ENCODE data around the gene GNB1L. TPM values are rescaled to one million over a fixed set of nuclear protein-coding genes. Genes with fewer than 3 reads are reported as not detected.

The GNB1L gene
- total RNA-seq, 2 experiments from 2014 or later = 3.0 to 6.5 TPM

DNA sequence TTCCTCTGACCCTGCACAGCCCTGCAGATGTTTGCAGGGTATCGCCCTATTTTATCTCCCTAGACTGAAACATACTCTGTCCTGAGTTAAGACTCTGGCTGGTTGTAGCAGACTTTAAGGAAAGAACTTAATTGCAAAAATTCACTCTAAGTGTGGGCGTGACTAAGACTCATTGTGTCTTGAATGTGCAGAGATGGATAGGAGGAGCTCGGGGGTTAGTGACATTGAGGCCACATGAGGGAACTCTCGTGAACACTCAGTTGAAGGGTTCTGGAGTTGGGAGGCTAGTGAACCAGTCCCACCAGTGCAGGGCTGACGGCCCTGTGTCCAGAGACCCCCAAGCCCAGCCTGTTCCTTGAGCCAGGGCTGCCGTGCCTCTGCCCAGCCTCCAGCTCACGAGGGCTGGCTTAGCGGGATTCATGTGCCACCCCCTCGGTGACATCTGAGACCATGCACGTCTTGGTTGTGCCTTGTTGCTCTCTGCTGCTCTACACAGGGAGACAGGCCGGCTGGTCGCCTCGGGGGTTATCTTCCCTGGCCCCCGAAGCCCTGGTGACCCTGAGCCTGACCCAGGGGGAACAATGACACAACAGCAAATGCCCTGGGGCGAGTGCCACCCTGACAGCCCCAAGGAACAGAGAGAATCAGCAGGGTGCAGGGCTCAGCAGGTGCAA is 105.5 kb downstream of the GNB1L start:
- DNase-seq (no peak), ATAC-seq (ENCODE audit: poor library complexity) (no peak)
- TF ChIP-seq, protein P1, sequence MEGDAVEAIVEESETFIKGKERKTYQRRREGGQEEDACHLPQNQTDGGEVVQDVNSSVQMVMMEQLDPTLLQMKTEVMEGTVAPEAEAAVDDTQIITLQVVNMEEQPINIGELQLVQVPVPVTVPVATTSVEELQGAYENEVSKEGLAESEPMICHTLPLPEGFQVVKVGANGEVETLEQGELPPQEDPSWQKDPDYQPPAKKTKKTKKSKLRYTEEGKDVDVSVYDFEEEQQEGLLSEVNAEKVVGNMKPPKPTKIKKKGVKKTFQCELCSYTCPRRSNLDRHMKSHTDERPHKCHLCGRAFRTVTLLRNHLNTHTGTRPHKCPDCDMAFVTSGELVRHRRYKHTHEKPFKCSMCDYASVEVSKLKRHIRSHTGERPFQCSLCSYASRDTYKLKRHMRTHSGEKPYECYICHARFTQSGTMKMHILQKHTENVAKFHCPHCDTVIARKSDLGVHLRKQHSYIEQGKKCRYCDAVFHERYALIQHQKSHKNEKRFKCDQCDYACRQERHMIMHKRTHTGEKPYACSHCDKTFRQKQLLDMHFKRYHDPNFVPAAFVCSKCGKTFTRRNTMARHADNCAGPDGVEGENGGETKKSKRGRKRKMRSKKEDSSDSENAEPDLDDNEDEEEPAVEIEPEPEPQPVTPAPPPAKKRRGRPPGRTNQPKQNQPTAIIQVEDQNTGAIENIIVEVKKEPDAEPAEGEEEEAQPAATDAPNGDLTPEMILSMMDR (IDR thresholded peaks at IDR 0.05) = no peak
- peaks cover 19% of the 10 kb centered on the region for H3K27me3 Mint-ChIP-seq
- H3K4me3 Mint-ChIP-seq = no peak overlapping the region
- Histone ChIP-seq H3K9me3 (ENCODE audit: control insufficient read depth in 1 of 2, insufficient read depth in 1 of 2, low read length in 2 of 2) (peaks cover 0 to 2% of the 10 kb centered on the region in 2 experiments), H3K27ac (ENCODE audit: low read depth in 1 of 2, low read length in 2 of 2) (no peak overlapping the region), H3K27me3 (ENCODE audit: control insufficient read depth in 1 of 2, insufficient read depth in 2 of 2, low read length in 2 of 2) (peaks cover 3 to 13% of the 10 kb centered on the region in 2 experiments), H3K4me3 (ENCODE audit: low read length) (no peak overlapping the region), H3K36me3 (ENCODE audit: insufficient read depth, low read length) (no peaks in the 10 kb centered on the region), H3K4me1 (ENCODE audit: insufficient read depth, low read length) (no peaks in the 10 kb centered on the region)
- no peaks in the 10 kb centered on the region for H3K9me3 Mint-ChIP-seq
- CTCF ChIA-PET = no interaction called here
- H3K27ac Mint-ChIP-seq = no peak overlapping the region
- intact Hi-C loops (cut with DNase I, micrococcal nuclease) = no loop called here
- no peaks in the 10 kb centered on the region for H3K4me1 Mint-ChIP-seq (ENCODE audit: low read depth)
- POLR2A ChIA-PET = no interaction called here
- H3K36me3 Mint-ChIP-seq (ENCODE audit: low read depth) = no peaks in the 10 kb centered on the region

DNA sequence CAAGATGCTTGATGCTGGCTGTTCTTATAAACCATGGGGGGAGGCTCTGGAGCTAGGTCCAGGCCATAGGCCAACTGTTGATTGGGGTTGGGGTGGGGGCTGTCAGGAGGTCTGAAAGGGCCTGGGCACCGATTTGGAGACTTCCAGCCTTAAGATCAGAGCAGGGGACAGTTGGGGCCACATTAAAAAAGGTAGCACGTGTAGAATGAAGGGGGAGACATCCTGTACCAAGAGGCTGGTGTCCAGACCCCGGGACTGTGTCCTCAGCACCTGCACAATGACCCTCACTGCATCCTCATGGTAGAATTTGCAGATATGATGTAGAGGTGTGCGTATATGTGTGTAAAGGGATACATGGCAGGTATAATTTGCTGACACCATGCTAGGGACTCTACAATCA is 106.5 kb downstream of the GNB1L start:
- Mint-ChIP-seq H3K4me3 (no peak overlapping the region), H3K4me1 (ENCODE audit: low read depth) (no peaks in the 10 kb centered on the region), H3K36me3 (ENCODE audit: low read depth) (no peaks in the 10 kb centered on the region), H3K27ac (no peak overlapping the region), H3K27me3 (peaks cover 9% of the 10 kb centered on the region), H3K9me3 (no peaks in the 10 kb centered on the region)
- H3K4me3 ChIP-seq (ENCODE audit: low read length) = no peak overlapping the region
- no peaks in the 10 kb centered on the region for H3K9me3 ChIP-seq (ENCODE audit: control insufficient read depth in 1 of 2, insufficient read depth in 1 of 2, low read length in 2 of 2)
- H3K4me1 ChIP-seq (ENCODE audit: insufficient read depth, low read length) = no peaks in the 10 kb centered on the region
- ATAC-seq (ENCODE audit: poor library complexity) (no peak), DNase-seq (no peak)
- ChIA-PET CTCF (no interaction called here), POLR2A (no interaction called here)
- no peaks in the 10 kb centered on the region for H3K36me3 ChIP-seq (ENCODE audit: insufficient read depth, low read length)
- H3K27me3 ChIP-seq (ENCODE audit: control insufficient read depth in 1 of 2, insufficient read depth in 2 of 2, low read length in 2 of 2) = peaks cover under 1 to 10% of the 10 kb centered on the region in 2 experiments
- H3K27ac ChIP-seq (ENCODE audit: low read depth in 1 of 2, low read length in 2 of 2) = no peak overlapping the region
- TF ChIP-seq, protein P1 (IDR thresholded peaks at IDR 0.05) = no peak
- intact Hi-C loops (cut with DNase I, micrococcal nuclease) = no loop called here

DNA sequence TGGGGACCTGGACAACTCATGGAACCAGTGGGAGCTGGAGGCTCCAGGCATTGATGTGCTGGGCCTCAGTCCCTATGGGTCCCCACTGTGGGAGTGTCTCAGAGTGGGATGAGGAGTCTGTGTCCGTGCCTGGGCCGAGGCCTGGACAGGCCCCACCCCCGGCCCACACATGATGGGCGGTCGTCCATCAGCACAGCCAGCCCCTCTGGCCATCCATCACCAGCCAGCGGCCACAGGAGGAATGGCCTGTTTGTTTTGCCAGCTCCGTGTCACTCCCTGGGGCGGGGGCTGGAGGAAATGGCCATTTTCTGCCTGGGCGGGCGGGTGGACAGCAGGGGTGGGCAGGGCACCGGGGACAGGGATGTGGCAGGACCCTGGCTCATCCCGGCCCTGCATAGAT is 107.1 kb downstream of the GNB1L start:
- Histone ChIP-seq H3K4me3 (ENCODE audit: low read length) (no peak overlapping the region), H3K4me1 (ENCODE audit: insufficient read depth, low read length) (no peaks in the 10 kb centered on the region), H3K27me3 (ENCODE audit: control insufficient read depth in 1 of 2, insufficient read depth in 2 of 2, low read length in 2 of 2) (peaks cover 0 to 10% of the 10 kb centered on the region in 2 experiments), H3K27ac (ENCODE audit: low read depth in 1 of 2, low read length in 2 of 2) (no peak overlapping the region), H3K36me3 (ENCODE audit: insufficient read depth, low read length) (no peaks in the 10 kb centered on the region), H3K9me3 (ENCODE audit: control insufficient read depth in 1 of 2, insufficient read depth in 1 of 2, low read length in 2 of 2) (no peaks in the 10 kb centered on the region)
- H3K27me3 Mint-ChIP-seq = peaks cover 3% of the 10 kb centered on the region
- intact Hi-C loops (cut with DNase I, micrococcal nuclease) = no loop called here
- no peaks in the 10 kb centered on the region for H3K9me3 Mint-ChIP-seq
- H3K27ac Mint-ChIP-seq = no peak overlapping the region
- ChIA-PET POLR2A (no interaction called here), CTCF (interaction anchor here (1.4 kb wide), 1 partner anchor 163 kb away, joined by 4 read pairs; no protein-coding TSS in a partner anchor)
- TF ChIP-seq, protein P1 (IDR thresholded peaks at IDR 0.05) = no peak
- DNase-seq (no peak), ATAC-seq (ENCODE audit: poor library complexity) (no peak)
- no peak overlapping the region for H3K4me3 Mint-ChIP-seq
- no peaks in the 10 kb centered on the region for H3K36me3 Mint-ChIP-seq (ENCODE audit: low read depth)
- H3K4me1 Mint-ChIP-seq (ENCODE audit: low read depth) = no peaks in the 10 kb centered on the region
